ENCODE measurements around the gene ARHGAP40. TPM values are rescaled to one million over a fixed set of nuclear protein-coding genes. Genes with fewer than 3 reads are reported as not detected.
A peak's percentile ranks its signal among the peaks of the same experiment; 100 is the strongest.

Gene ARHGAP40
- total and polyA plus RNA-seq, 2 of the 13 experiments (the other 11 are each of a cell fraction or from before 2014, with no cell fraction given), result 0.75 to 2.1 TPM

DNA sequence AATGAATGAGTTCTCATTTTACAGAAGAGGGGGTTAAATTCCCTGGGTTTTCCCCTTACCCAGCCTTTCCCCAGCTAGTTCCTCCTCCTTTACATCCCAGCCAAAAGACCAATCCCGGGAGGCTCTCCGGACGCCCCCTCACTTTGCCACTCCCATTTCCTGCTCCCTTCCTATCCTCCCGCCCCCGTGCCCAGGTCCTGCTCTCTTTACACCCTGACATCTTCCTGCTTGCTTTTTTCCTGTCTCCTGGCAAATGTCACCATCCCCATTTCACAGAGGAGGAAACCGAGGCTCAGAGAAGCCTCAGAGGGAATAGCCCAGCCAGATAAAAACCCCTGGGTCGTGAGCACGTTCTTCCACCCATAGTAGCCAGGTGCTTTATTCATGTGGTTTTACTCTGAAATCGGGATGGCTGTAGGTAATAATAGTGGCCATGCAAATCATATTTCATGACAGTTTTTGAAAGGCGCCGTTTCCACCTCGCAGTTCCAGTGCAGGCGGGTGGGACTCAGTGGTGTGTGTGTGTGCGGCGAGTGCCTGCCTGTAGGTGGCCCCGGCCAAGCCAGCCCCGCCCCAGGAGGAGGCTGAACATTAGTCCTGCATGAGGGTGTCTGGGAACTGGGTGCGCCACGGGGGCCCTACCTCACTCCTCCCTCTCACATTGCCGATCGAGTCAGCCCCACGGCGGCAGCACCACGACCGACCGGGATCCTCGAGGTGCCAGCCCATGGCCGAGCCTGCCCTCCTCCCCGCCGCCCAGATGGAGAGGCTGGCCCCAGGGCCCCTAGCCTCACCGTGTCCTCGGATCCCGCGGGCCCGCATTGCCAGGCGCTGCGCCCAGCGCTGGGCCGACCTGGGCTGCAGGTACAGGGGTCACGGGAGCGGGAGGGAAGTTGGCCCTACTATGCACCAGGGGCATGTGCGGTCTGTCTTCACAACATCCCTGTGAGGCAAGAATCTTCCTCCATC, at the start of gene ARHGAP40 (continued):
- TF ChIP-seq CAMTA2 (CRISPR knock-in tag; IDR thresholded peaks at IDR 0.05; ENCODE audit: borderline replicate concordance), result no peak
- TF ChIP-seq ZNF30 (CRISPR knock-in tag; IDR thresholded peaks at IDR 0.05), result no peak
- TF ChIP-seq ZNF326 (CRISPR knock-in tag; IDR thresholded peaks at IDR 0.05; ENCODE audit: borderline replicate concordance), result no peak
- 0 out of 2 replicates have a peak, but pooled peaks have one; percentile 47 for TF ChIP-seq CCDC6 (CRISPR knock-in tag; IDR thresholded peaks at IDR 0.05)
- no peak for TF ChIP-seq HCFC1 (IDR thresholded peaks at IDR 0.05; ENCODE audit: low read depth, low read length)
- TF ChIP-seq ZNF577 (CRISPR knock-in tag; IDR thresholded peaks at IDR 0.05; ENCODE audit: borderline replicate concordance, low read depth), result no peak
- no peak for TF ChIP-seq POGZ (CRISPR knock-in tag; IDR thresholded peaks at IDR 0.05)
- no peak for TF ChIP-seq CHCHD3 (CRISPR knock-in tag; IDR thresholded peaks at IDR 0.05)
- TF ChIP-seq KLF16 (CRISPR knock-in tag; IDR thresholded peaks at IDR 0.05), result 0 out of 4 replicates have a peak, but pooled peaks of 1 of the 2 experiments have one; percentile 42
- TF ChIP-seq, protein P1, sequence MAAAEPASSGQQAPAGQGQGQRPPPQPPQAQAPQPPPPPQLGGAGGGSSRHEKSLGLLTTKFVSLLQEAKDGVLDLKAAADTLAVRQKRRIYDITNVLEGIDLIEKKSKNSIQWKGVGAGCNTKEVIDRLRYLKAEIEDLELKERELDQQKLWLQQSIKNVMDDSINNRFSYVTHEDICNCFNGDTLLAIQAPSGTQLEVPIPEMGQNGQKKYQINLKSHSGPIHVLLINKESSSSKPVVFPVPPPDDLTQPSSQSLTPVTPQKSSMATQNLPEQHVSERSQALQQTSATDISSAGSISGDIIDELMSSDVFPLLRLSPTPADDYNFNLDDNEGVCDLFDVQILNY (CRISPR knock-in tag; conservative IDR thresholded peaks at IDR 0.05), result no peak
- no peak for TF ChIP-seq FUBP1 (CRISPR knock-in tag; IDR thresholded peaks at IDR 0.05; ENCODE audit: borderline replicate concordance)
- no peak for TF ChIP-seq ZNF33B (CRISPR knock-in tag; IDR thresholded peaks at IDR 0.05)
- TF ChIP-seq, protein P2, sequence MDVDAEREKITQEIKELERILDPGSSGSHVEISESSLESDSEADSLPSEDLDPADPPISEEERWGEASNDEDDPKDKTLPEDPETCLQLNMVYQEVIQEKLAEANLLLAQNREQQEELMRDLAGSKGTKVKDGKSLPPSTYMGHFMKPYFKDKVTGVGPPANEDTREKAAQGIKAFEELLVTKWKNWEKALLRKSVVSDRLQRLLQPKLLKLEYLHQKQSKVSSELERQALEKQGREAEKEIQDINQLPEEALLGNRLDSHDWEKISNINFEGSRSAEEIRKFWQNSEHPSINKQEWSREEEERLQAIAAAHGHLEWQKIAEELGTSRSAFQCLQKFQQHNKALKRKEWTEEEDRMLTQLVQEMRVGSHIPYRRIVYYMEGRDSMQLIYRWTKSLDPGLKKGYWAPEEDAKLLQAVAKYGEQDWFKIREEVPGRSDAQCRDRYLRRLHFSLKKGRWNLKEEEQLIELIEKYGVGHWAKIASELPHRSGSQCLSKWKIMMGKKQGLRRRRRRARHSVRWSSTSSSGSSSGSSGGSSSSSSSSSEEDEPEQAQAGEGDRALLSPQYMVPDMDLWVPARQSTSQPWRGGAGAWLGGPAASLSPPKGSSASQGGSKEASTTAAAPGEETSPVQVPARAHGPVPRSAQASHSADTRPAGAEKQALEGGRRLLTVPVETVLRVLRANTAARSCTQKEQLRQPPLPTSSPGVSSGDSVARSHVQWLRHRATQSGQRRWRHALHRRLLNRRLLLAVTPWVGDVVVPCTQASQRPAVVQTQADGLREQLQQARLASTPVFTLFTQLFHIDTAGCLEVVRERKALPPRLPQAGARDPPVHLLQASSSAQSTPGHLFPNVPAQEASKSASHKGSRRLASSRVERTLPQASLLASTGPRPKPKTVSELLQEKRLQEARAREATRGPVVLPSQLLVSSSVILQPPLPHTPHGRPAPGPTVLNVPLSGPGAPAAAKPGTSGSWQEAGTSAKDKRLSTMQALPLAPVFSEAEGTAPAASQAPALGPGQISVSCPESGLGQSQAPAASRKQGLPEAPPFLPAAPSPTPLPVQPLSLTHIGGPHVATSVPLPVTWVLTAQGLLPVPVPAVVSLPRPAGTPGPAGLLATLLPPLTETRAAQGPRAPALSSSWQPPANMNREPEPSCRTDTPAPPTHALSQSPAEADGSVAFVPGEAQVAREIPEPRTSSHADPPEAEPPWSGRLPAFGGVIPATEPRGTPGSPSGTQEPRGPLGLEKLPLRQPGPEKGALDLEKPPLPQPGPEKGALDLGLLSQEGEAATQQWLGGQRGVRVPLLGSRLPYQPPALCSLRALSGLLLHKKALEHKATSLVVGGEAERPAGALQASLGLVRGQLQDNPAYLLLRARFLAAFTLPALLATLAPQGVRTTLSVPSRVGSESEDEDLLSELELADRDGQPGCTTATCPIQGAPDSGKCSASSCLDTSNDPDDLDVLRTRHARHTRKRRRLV (CRISPR knock-in tag; IDR thresholded peaks at IDR 0.05), result no peak
- TF ChIP-seq HIVEP1 (CRISPR knock-in tag; IDR thresholded peaks at IDR 0.05), result 0 out of 2 replicates have a peak, but pooled peaks have one; percentile 27
- TF ChIP-seq, protein P3, sequence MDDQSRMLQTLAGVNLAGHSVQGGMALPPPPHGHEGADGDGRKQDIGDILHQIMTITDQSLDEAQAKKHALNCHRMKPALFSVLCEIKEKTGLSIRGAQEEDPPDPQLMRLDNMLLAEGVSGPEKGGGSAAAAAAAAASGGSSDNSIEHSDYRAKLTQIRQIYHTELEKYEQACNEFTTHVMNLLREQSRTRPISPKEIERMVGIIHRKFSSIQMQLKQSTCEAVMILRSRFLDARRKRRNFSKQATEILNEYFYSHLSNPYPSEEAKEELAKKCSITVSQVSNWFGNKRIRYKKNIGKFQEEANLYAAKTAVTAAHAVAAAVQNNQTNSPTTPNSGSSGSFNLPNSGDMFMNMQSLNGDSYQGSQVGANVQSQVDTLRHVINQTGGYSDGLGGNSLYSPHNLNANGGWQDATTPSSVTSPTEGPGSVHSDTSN (CRISPR knock-in tag; IDR thresholded peaks at IDR 0.05; ENCODE audit: borderline replicate concordance), result no peak
- no peak for TF ChIP-seq ZNF124 (CRISPR knock-in tag; IDR thresholded peaks at IDR 0.05)
- TF ChIP-seq HMGA1 (CRISPR knock-in tag; conservative IDR thresholded peaks at IDR 0.05), result no peak
- no peak for TF ChIP-seq NFIB (CRISPR knock-in tag; IDR thresholded peaks at IDR 0.05; ENCODE audit: borderline replicate concordance)
- no peak for TF ChIP-seq ZNF230 (CRISPR knock-in tag; IDR thresholded peaks at IDR 0.05)
- no peak for TF ChIP-seq SOX5 (CRISPR knock-in tag; IDR thresholded peaks at IDR 0.05; ENCODE audit: borderline replicate concordance)
